Pancreas (tissue), 10 donors: ENCODE results near the gene PNMA8C. TPM values are rescaled to one million over a fixed set of nuclear protein-coding genes. Genes with fewer than 3 reads are reported as not detected.
A peak's percentile ranks its signal among the peaks of the same experiment; 100 is the strongest.

Source experiments
- ATAC-seq, 4 donors: fragments of 200-7000 bp; cut with Tn5 transposase; one replicate each; pipeline versions ENCODE4 v1.8.0 to v1.9.1; 2020; ENCODE audit warnings: mild to moderate bottlenecking in 4 of 4, moderate library complexity in 4 of 4
- DNase-seq, 6 donors: peaks; one replicate each; pipeline ENCODE4 v3.0.0-alpha.2; 2020
- FAIRE-seq: peaks from 2 replicates; lab custom pipeline; 2012; peaks lifted over from hg19 to GRCh38; lab: Jason Lieb, UNC
- H3K27ac ChIP-seq, 4 donors: fragments of 200-600 bp; sonication (generic); 1 replicate in 3 of 4; 2 replicates in 1 of 4; pipeline versions ENCODE4 v1.5.0 to v1.8.0; 2020
- H3K27me3 ChIP-seq, 4 donors: fragments of 200-600 bp; one replicate each; pipeline ENCODE4 v1.8.0; 2021
- H3K36me3 ChIP-seq, 3 donors: fragments of 200-600 bp; sonication (generic) in 1 of 3; one replicate each; pipeline versions ENCODE4 v1.5.0 to v1.8.0; 2020 to 2021
- H3K4me1 ChIP-seq, 3 donors: fragments of 200-600 bp; one replicate each; pipeline ENCODE4 v1.8.0; 2021
- H3K4me3 ChIP-seq, 4 donors: fragments of 200-600 bp; sonication (generic) in 2 of 4; one replicate each; pipeline versions ENCODE4 v1.5.0 to v1.8.0; 2020 to 2021
- H3K9me3 ChIP-seq, 4 donors: fragments of 200-600 bp; one replicate each; pipeline ENCODE4 v1.8.0; 2021
- WGBS, 2 donors: extraction: QIAGEN DNeasy Blood & Tissue Kit; methylation state at CpG; one replicate each; pipeline ENCODE4 v1.1.7; 2013; 5-methylcytosine and 5-hydroxymethylcytosine counted together
- intact Hi-C, 3 donors: fragments of 100-400 bp; cut with DNase I; formaldehyde crosslinking; loops; one replicate each; pipeline versions ENCODE4 v1.11.1 to v1.14.2; 2022
- polyA plus RNA-seq, 2 donors: library from polyadenylated mRNA; stranded (reverse); fragments of 200-250 nt; gene quantifications; one replicate each; pipeline ENCODE4 v1.2.3, GENCODE V29; 2013
- total RNA-seq, 6 donors: library from RNA; stranded (reverse); fragmentation: NEBNext Ultra II Directional in 4 of 6; extraction: Animal tissue kit (Norgen Biotek cat#: 25700) in 4 of 6; gene quantifications; one replicate each; pipeline versions ENCODE4 v1.2.1 to v1.2.4, GENCODE V29; 2021 to 2023
- TF ChIP-seq, protein P1 (sequence below), 4 donors: fragments of 200-600 bp; sonication (generic) in 3 of 4; IDR thresholded peaks; one replicate each; pipeline versions ENCODE4 v1.5.0 to v1.8.0; 2021; ENCODE audit warnings: antibody characterized with exemption in 4 of 4
- donor health status: healthy with polysubstance abuse.
- donor health status: DM: no; HTN: no; CAD: no; lungs with moderate emphysema.
- donor health status: DM: no; HTN: no; CAD: no.
- donor health status: control.
- donor health status: control.
- donor health status: Bipolar disorder and iron deficiency.
- donor health status: DM: yes; HTN: yes; CAD: no.
- donor health status: DM: no; HTN: no; CAD: no.
- donor health status: DM: no; HTN: no; CAD: no.
- donor health status: DM: yes; HTN: yes; CAD: no.

PNMA8C gene
- total and polyA plus RNA-seq, 8 donors: 0.08 to 0.61 (median 0.14) TPM; not detected in 2

DNA sequence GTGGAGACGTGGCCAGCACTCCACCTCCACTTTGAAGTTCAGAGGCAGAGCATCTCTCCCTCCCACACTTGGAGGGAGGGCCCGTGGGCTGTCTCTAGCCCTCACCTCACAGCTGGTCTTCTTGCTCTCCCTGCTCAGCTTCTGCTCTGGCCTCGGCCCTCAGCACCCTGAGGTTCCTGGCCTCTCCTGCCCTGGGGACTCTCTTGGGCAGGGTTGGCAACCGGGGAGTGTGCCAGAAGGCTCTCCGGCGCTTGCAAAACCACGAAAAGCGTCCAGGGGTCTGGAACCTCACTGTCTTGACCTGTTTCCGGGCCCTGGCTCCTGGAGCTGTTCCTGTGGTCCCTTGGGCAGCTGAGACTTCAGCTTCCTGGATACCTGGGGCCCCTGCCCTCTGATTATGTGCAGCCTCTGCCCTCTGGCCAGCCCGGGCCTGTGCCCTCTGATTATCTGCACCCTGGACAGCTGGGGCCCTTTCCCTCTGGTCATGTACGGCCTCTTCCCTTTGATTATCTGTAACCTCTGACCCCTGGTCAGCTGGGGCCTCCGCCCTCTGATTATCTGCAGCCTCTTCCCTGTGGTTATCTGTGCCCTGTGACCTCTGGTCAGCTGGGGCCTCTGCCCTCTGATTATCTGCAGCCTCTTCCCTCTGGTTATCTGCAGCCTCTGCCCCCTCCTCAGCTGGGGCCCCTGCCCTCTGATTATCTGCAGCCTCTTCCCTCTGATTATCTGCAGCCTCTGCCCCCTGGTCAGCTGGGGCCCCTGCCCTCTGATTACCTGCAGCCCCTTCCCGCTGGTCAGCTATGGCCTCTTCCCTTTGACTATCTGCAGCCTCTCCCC lies 17.4 kb downstream of the PNMA8C start:
- no peak for FAIRE-seq
- peaks cover 3 to 22% (median 10%) of the 10 kb centered on the region in 3 donors for H3K4me1 ChIP-seq
- no peaks in the 10 kb centered on the region for H3K9me3 ChIP-seq
- TF ChIP-seq, protein P1, sequence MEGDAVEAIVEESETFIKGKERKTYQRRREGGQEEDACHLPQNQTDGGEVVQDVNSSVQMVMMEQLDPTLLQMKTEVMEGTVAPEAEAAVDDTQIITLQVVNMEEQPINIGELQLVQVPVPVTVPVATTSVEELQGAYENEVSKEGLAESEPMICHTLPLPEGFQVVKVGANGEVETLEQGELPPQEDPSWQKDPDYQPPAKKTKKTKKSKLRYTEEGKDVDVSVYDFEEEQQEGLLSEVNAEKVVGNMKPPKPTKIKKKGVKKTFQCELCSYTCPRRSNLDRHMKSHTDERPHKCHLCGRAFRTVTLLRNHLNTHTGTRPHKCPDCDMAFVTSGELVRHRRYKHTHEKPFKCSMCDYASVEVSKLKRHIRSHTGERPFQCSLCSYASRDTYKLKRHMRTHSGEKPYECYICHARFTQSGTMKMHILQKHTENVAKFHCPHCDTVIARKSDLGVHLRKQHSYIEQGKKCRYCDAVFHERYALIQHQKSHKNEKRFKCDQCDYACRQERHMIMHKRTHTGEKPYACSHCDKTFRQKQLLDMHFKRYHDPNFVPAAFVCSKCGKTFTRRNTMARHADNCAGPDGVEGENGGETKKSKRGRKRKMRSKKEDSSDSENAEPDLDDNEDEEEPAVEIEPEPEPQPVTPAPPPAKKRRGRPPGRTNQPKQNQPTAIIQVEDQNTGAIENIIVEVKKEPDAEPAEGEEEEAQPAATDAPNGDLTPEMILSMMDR (IDR thresholded peaks at IDR 0.05): no peak
- H3K27ac ChIP-seq: peak overlapping the region in 1 of 4 donors; percentile 92
- H3K4me3 ChIP-seq: peak overlapping the region; percentile 52 to 69 (median 62)
- 49 to 53% methylated on average over 13 of the region's 13 CpGs for WGBS, 2 donors
- no peaks in the 10 kb centered on the region for H3K36me3 ChIP-seq
- ATAC-seq: no peak
- H3K27me3 ChIP-seq: no peaks in the 10 kb centered on the region
- intact Hi-C loops: no loop called here
- peak in 1 of 6 donors; percentile 30 for DNase-seq

- WGBS, 2 donors: 83 to 90% methylated on average over 13 of the region's 13 CpGs
- intact Hi-C loops: no loop called here
- no peak for ATAC-seq
- TF ChIP-seq, protein P1 (IDR thresholded peaks at IDR 0.05): no peak
- H3K4me3 ChIP-seq: peak overlapping the region in 2 of 4 donors; percentile 52 to 66
- FAIRE-seq: no peak
- H3K9me3 ChIP-seq: no peaks in the 10 kb centered on the region
- peak in 1 of 6 donors; percentile 10 for DNase-seq
- no peaks in the 10 kb centered on the region for H3K36me3 ChIP-seq
- peaks cover 0 to 19% (median 14%) of the 10 kb centered on the region in 3 donors for H3K4me1 ChIP-seq
- H3K27ac ChIP-seq: no peak overlapping the region
- H3K27me3 ChIP-seq: no peaks in the 10 kb centered on the region
Measured at GRCh38 chr19:46410205-46411087, 18.3 kb downstream of the PNMA8C start.

- FAIRE-seq (no peak), DNase-seq (peak in 2 of 6 donors; percentile 2 to 8), ATAC-seq (no peak)
- Histone ChIP-seq H3K36me3 (no peaks in the 10 kb centered on the region), H3K4me3 (no peak overlapping the region), H3K27me3 (no peaks in the 10 kb centered on the region), H3K4me1 (peaks cover 0 to 19% (median 14%) of the 10 kb centered on the region in 3 donors), H3K9me3 (no peaks in the 10 kb centered on the region), H3K27ac (no peak overlapping the region)
- intact Hi-C loops: no loop called here
- TF ChIP-seq, protein P1 (IDR thresholded peaks at IDR 0.05): no peak
- 82 to 92% methylated on average over 3 of the region's 3 CpGs for WGBS, 2 donors
Measured at GRCh38 chr19:46409191-46409590, 19.5 kb downstream of the PNMA8C start.

- Histone ChIP-seq H3K9me3 (no peaks in the 10 kb centered on the region), H3K27ac (peak overlapping the region; percentile 17 to 63 (median 24)), H3K27me3 (no peaks in the 10 kb centered on the region), H3K4me1 (peaks cover 0 to 19% (median 14%) of the 10 kb centered on the region in 3 donors), H3K36me3 (no peaks in the 10 kb centered on the region), H3K4me3 (no peak overlapping the region)
- TF ChIP-seq, protein P1 (IDR thresholded peaks at IDR 0.05): no peak
- ATAC-seq (no peak), DNase-seq (peak in 3 of 6 donors; percentile 37 to 77 (median 46)), FAIRE-seq (no peak)
- 12 to 23% methylated on average over 11 of the region's 11 CpGs for WGBS, 2 donors
- intact Hi-C loops: no loop called here
Measured at GRCh38 chr19:46408664-46409039, 20.1 kb downstream of the PNMA8C start.
